T-helper 2 cell (primary cell): ENCODE results near the gene DTX3.
"Not testable (repeated sequence)": the region's sequence is repeated elsewhere in the genome, so short reads cannot be mapped to it uniquely, and the experiment has no call there.

ENCODE experiments used
- DNase-seq, 5 experiments: peaks; one replicate each; pipeline versions ENCODE4 v3.0.0 to v3.0.0-alpha.2; 2012 to 2022

DTX3 gene

GRCh38 chr12:57607958-57608663 is 3.5 kb downstream of the DTX3 start:
- DNase-seq = no peak

GRCh38 chr12:57609101-57609780 is 4.6 kb downstream of the DTX3 start:
- no peak for DNase-seq

- DNase-seq = no peak
Observed at GRCh38 chr12:57609781-57610553, 5.3 kb downstream of the DTX3 start.

GRCh38 chr12:57610554-57611107 is 6.0 kb downstream of the DTX3 start:
- no peak for DNase-seq

- peak in 3 of 5 experiments; percentile 31 to 62 (median 33) for DNase-seq
Observed at GRCh38 chr12:57611108-57611826, 6.6 kb downstream of the DTX3 start, which contains the start of gene ARHGEF25. ARHGEF25 (plus strand) TSS chr12:57611435; CDS start chr12:57611895, 460 bp downstream.

- no peak for DNase-seq
Observed at GRCh38 chr12:57611827-57612710, 7.4 kb downstream of the DTX3 start.

- DNase-seq = no peak
Observed at GRCh38 chr12:57612711-57613426, 8.2 kb downstream of the DTX3 start.

GRCh38 chr12:57613427-57614109 is 8.9 kb downstream of the DTX3 start:
- no peak for DNase-seq

- peak in 1 of 5 experiments; percentile 30 for DNase-seq
Observed at GRCh38 chr12:57614178-57614947, 9.7 kb downstream of the DTX3 start.

GRCh38 chr12:57614948-57615500 is 10.4 kb downstream of the DTX3 start:
- DNase-seq = no peak

- DNase-seq = no peak
Observed at GRCh38 chr12:57615637-57616036, 11.0 kb downstream of the DTX3 start.

GRCh38 chr12:57616383-57617101 is 11.9 kb downstream of the DTX3 start:
- DNase-seq = no peak

- no peak for DNase-seq
Observed at GRCh38 chr12:57617942-57618341, 13.3 kb downstream of the DTX3 start.

GRCh38 chr12:57618431-57618830 is 13.8 kb downstream of the DTX3 start:
- not testable (repeated sequence) for DNase-seq

- DNase-seq = no peak
Observed at GRCh38 chr12:57618966-57619433, 14.4 kb downstream of the DTX3 start.

GRCh38 chr12:57619434-57620244 is 15.0 kb downstream of the DTX3 start:
- peak in 1 of 5 experiments; percentile 28 for DNase-seq
